ENCODE results near the gene ALDH1B1.

GRCh38 chr9:38421498-38422211, 29.2 kb downstream of the ALDH1B1 start:
- TF ChIP-seq NFYB (IDR thresholded peaks at IDR 0.05; ENCODE audit: insufficient read depth, low read depth, low read length) (no peak), SMC3 (IDR thresholded peaks at IDR 0.05; ENCODE audit: borderline replicate concordance, low read length) (no peak), POLR2A (IDR thresholded peaks at IDR 0.05; ENCODE audit: low read depth, low read length) (no peak), ESRRA (IDR thresholded peaks at IDR 0.05; ENCODE audit: low read length) (no peak), POLR2AphosphoS5 (IDR thresholded peaks at IDR 0.05; ENCODE audit: low read length) (no peak), CTCF (IDR thresholded peaks at IDR 0.05 in 2 of 3, conservative IDR thresholded peaks at IDR 0.05 in 1 of 3; ENCODE audit: control insufficient read depth in 2 of 3, extremely low read depth in 1 of 3, insufficient read depth in 1 of 3, low read depth in 3 of 3, low read length in 3 of 3) (no peak)
